Endometrium (tissue), 2 donors: Measurements from ENCODE around the gene FOXRED2.

Experiments used
- FAIRE-seq: peaks from 2 replicates; lab custom pipeline; 2012; peaks lifted over from hg19 to GRCh38; lab: Jason Lieb, UNC
- donor health status: control.
- donor health status: control.

The FOXRED2 gene

GRCh38 chr22:36514766-36515165 is 7.9 kb upstream of the FOXRED2 start:
- no peak for FAIRE-seq

- FAIRE-seq, result no peak
Measured at GRCh38 chr22:36512991-36513390, 6.2 kb upstream of the FOXRED2 start.

- no peak for FAIRE-seq
Measured at GRCh38 chr22:36512333-36512732, 5.5 kb upstream of the FOXRED2 start.

GRCh38 chr22:36510966-36511881 is 4.4 kb upstream of the FOXRED2 start:
- no peak for FAIRE-seq

- FAIRE-seq, result no peak
Measured at GRCh38 chr22:36510384-36510783, 3.5 kb upstream of the FOXRED2 start.

- no peak for FAIRE-seq
Measured at GRCh38 chr22:36507518-36508010, 724 bp upstream of the FOXRED2 start.

- no peak for FAIRE-seq
Measured at GRCh38 chr22:36505998-36506635, 723 bp downstream of the FOXRED2 start.

GRCh38 chr22:36497910-36498665 is 8.8 kb downstream of the FOXRED2 start:
- no peak for FAIRE-seq

GRCh38 chr22:36493690-36494110 is 13.1 kb downstream of the FOXRED2 start:
- FAIRE-seq, result no peak

- FAIRE-seq, result no peak
Measured at GRCh38 chr22:36492109-36492508, 14.7 kb downstream of the FOXRED2 start.

GRCh38 chr22:36491155-36491554 is 15.7 kb downstream of the FOXRED2 start:
- FAIRE-seq, result no peak

- no peak for FAIRE-seq
Measured at GRCh38 chr22:36486619-36487384, 20.0 kb downstream of the FOXRED2 start.

GRCh38 chr22:36481393-36482168 is 25.3 kb downstream of the FOXRED2 start, which contains the start of gene TXN2:
Gene TXN2, minus strand, starts transcription at chr22:36481640. Its CDS starts 803 bp downstream, at chr22:36480837.
- FAIRE-seq, result peak; percentile 88

- FAIRE-seq, result no peak
Measured at GRCh38 chr22:36480941-36481392, 25.9 kb downstream of the FOXRED2 start.

GRCh38 chr22:36478966-36479365 is 27.9 kb downstream of the FOXRED2 start:
- FAIRE-seq, result no peak

- no peak for FAIRE-seq
Measured at GRCh38 chr22:36475341-36475740, 31.5 kb downstream of the FOXRED2 start.

GRCh38 chr22:36472689-36473088 is 34.2 kb downstream of the FOXRED2 start:
- FAIRE-seq, result no peak

GRCh38 chr22:36471341-36471821 is 35.5 kb downstream of the FOXRED2 start:
- FAIRE-seq, result no peak

GRCh38 chr22:36470994-36471331 is 35.9 kb downstream of the FOXRED2 start:
- FAIRE-seq, result no peak

GRCh38 chr22:36470162-36470993 is 36.5 kb downstream of the FOXRED2 start:
- peak; percentile 39 for FAIRE-seq
